Transverse colon (tissue), 4 donors: ENCODE measurements around the gene INTS6L.

Experiments used
- CTCF ChIP-seq, 5 experiments: fragments of 200-600 bp in 3 of 5; fragments of 450-650 bp in 2 of 5; sonication (generic) in 3 of 5; IDR thresholded peaks; 1 replicate in 2 of 5; 2 replicates in 3 of 5; pipeline ENCODE4 v1.5.1; 2016 to 2017; ENCODE audit warnings: antibody characterized with exemption in 5 of 5, inconsistent platforms in 3 of 5, mild to moderate bottlenecking in 2 of 5, moderate library complexity in 1 of 5
- POLR2A ChIP-seq: fragments of 450-650 bp; IDR thresholded peaks from one replicate; pipeline ENCODE4 v1.6.1; 2016; ENCODE audit warnings: antibody characterized with exemption, mild to moderate bottlenecking, moderate library complexity
- POLR2AphosphoS5 ChIP-seq, 3 donors: sonication (generic); formaldehyde crosslinking; IDR thresholded peaks; one replicate each; pipeline ENCODE4 v1.6.1; 2016; ENCODE audit warnings: antibody characterized with exemption in 3 of 3

GRCh38 chrX:135541351-135541750, 20.9 kb downstream of the INTS6L start:
- TF ChIP-seq CTCF (IDR thresholded peaks at IDR 0.05) (no peak), POLR2A (no peak), POLR2AphosphoS5 (IDR thresholded peaks at IDR 0.05) (no peak)
